ENCODE data around the gene DNASE2. TPM values are rescaled to one million over a fixed set of nuclear protein-coding genes. Genes with fewer than 3 reads are reported as not detected.

Gene DNASE2
- total RNA-seq, 1 experiment from 2014 or later: 35.7 TPM

GRCh38 chr19:12872255-12872654 is 9.0 kb downstream of the DNASE2 start (continued):
- no peak for TF ChIP-seq ZNF281 (CRISPR knock-in tag; IDR thresholded peaks at IDR 0.05)
- TF ChIP-seq GABPB1 (CRISPR knock-in tag; IDR thresholded peaks at IDR 0.05): no peak
- TF ChIP-seq ELF4 (CRISPR knock-in tag; IDR thresholded peaks at IDR 0.05; ENCODE audit: low read depth): no peak
- TF ChIP-seq SOX15 (CRISPR knock-in tag; IDR thresholded peaks at IDR 0.05): no peak
- TF ChIP-seq SMAD4 (CRISPR knock-in tag; IDR thresholded peaks at IDR 0.05): no peak
- TF ChIP-seq ZNF423 (CRISPR knock-in tag; IDR thresholded peaks at IDR 0.05): no peak
- no peak for TF ChIP-seq PRDM15 (CRISPR knock-in tag; IDR thresholded peaks at IDR 0.05)

GRCh38 chr19:12871681-12872080 is 9.6 kb downstream of the DNASE2 start:
- Mint-ChIP-seq H3K9me3 (peaks cover 8% of the 10 kb centered on the region), H3K36me3 (peaks cover 46% of the 10 kb centered on the region), H3K4me1 (peaks cover 5% of the 10 kb centered on the region), H3K27ac (no peak overlapping the region), H3K27me3 (ENCODE audit: low read depth) (peaks cover 30% of the 10 kb centered on the region), H3K4me3 (no peak overlapping the region)
- ChIA-PET CTCF (interaction anchor here (0.6 to 2.5 kb wide), 6 partner anchors 14 to 113 kb away, joined by 3 to 42 read pairs (median 6); no protein-coding TSS in a partner anchor), POLR2A (interaction anchor here (0.9 to 3.1 kb wide), 2 partner anchors 10 to 14 kb away, joined by 3 to 18 read pairs; partner anchors contain the start of gene DNASE2)
- ATAC-seq (no peak), DNase-seq (ENCODE audit: low spot score) (no peak)
- TF ChIP-seq ZNF532 (CRISPR knock-in tag; IDR thresholded peaks at IDR 0.05; ENCODE audit: borderline replicate concordance): no peak

GRCh38 chr19:12868540-12869112 is 12.6 kb downstream of the DNASE2 start:
- Mint-ChIP-seq H3K9me3 (peaks cover 8% of the 10 kb centered on the region), H3K4me3 (peak overlapping the region; percentile 76; the same call in 1 of the 2 replicates), H3K27me3 (ENCODE audit: low read depth) (peaks cover 18% of the 10 kb centered on the region), H3K4me1 (peaks cover 28% of the 10 kb centered on the region), H3K27ac (no peak overlapping the region), H3K36me3 (peaks cover 38% of the 10 kb centered on the region)
- DNase-seq (ENCODE audit: low spot score): peak; percentile 71
- peak; percentile 12 for ATAC-seq
- no peak for TF ChIP-seq CREB1 (CRISPR knock-in tag; IDR thresholded peaks at IDR 0.05)
- TF ChIP-seq GABPB1 (CRISPR knock-in tag; IDR thresholded peaks at IDR 0.05): no peak
- TF ChIP-seq NFYB (CRISPR knock-in tag; conservative IDR thresholded peaks at IDR 0.05; ENCODE audit: low read depth): peak; percentile 83
- ChIA-PET POLR2A (no interaction called here), CTCF (interaction anchor here (0.9 kb wide), 1 partner anchor 22 kb away, joined by 3 read pairs; no protein-coding TSS in a partner anchor)
